NCI-H2196 (cell line): ENCODE data around the gene NET1.
A peak's percentile ranks its signal among the peaks of the same experiment; 100 is the strongest.
"Not testable (repeated sequence)": the region's sequence is repeated elsewhere in the genome, so short reads cannot be mapped to it uniquely, and the experiment has no call there.

Experiments used
- DNase-seq: peaks from one replicate; lab custom pipeline; 2025; ENCODE audit not compliant: unreplicated experiment; lab: John Stamatoyannopoulos, UW

The NET1 gene

DNA sequence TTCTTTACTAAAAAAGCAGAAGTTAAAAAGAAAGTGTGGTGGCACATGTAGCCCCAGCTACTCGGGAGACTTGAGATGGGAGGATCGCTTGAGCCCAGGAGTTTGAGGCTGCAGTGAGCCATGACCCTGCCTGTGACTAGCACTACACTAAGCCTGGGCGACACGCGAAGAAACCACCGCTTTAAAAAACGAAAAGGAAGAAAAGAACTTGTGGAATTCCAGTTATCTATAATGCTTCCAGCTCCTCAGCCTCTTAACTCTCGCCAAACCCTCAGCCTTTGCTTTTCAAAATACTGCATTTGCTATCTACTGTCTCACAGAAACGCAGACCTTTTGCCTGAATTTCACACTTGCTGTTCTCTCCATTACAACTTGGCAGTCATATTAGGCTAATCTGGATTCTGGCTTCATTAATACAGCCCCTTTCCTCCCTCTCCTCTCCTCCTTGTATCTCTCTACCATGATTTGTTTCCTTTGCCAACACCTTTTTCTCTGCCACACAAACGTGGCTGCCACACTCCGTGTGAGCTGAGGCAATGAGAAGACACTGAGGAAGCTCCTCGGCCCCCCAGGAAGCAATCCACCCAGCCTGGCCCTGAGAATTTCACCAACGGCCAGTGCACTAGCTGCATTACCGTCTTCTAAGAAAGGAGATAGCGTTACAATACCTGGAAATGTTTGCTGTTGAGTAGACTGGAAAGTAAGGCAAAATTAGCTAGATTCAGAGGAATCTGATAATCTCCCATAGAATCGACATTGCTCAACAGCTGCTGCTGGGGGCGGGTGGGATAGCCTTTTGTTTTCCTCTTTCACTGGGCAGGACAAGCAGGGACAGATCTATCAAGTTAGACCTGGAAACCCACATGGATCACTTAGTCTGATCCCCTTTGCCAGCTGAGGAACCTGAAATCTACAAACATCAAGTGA, 49.8 kb downstream of the NET1 start:
- no peak for DNase-seq

DNA sequence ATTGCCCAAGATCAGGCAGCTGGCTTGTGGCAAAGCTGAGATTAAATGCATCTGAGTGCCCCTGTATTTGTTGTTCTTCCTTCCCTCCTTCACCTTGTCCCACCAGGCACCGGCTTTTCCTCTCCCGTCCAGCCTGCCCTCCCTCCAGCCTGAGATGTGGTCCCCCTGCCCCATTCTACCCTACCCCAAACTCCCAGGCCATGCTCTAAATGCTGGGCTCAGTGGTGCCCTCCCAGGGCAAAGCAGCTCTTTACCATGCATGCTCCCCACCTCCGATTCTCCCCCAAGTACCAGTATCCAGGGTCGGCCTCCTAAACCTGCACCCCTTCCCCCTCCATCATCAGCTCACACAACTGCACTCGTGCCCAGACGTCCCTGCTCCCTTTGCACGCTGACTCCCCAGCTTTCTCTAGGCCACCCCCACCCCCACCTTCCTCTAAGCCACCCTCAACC, 50.5 kb downstream of the NET1 start:
- no peak for DNase-seq

DNA sequence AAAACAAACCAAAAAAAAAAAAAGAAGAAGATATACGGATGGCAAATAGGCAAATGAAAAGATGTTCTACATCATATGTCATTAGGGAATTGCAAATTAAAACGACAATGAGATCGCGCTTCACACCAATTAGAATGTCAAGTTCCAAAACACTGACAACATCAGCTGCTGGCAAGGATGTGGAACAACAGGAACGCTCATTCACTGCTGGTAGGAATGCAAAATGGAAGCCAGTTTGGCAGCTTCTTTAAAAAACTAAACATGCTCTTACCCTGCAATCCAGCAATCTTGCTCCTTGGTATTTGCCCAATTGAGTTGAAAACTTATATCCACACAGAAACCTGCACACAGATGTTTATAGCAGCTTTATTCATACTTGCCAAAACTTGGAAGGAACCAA, 52.2 kb downstream of the NET1 start:
- no peak for DNase-seq

DNA sequence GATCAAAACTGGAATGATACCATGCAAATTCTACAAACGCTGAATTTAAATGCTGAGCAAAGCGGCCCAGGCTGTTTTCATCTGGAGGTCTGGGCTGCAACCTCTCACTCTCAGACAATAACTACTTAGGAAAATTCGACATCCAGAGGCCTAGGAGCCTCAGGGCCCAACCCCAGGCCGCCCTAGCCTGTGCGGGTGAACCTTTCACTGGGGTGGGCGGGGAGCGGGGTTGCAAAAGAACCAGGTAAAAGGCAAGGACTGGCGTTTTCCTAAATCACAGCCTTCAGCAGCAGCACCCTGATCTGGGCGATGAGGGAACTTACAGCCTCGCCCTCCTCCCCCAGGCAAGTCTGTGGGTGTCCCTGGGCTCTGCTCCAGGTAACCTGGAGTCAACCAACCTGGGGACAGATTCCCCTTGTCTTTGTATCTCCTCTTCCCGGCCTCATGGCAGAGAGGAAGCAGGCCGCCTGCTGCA, 53.7 kb downstream of the NET1 start:
- no peak for DNase-seq

DNA sequence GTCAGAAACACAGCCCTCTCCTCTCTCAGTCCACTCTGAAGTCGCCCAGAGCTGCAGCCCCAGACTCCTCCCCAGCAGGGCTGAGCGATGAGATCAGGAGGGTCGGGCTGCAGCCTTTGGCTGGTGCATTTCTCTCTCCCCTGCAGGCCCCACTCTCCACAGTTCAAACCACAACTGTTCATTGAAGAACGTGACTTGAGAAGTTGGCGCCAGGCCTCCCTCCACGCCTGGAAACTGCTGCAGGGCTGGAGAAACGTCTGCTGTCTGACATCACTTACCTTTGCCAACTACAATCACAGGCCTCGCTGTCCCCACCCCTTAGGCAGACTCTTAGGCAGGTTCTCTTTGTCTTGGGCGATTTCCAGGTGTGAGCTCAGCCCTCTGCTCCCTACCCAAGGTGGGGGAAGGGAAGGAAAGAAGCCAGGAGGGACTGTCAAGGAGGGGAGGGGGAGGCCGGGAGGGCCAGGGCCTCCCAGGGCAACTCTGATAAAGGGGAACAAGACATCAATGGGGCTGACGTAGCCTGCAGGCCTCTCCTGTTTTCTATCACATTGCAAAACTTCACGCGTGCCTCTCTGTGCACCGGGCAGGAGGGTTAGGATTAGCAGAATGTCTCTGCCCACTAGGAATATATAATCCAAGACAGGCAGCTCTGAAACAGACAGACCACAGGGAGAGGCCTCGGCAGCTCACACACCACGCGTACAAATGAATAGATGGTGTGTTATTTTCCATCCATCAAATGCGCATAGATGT, 54.3 kb downstream of the NET1 start:
- DNase-seq: peak; percentile 78

DNA sequence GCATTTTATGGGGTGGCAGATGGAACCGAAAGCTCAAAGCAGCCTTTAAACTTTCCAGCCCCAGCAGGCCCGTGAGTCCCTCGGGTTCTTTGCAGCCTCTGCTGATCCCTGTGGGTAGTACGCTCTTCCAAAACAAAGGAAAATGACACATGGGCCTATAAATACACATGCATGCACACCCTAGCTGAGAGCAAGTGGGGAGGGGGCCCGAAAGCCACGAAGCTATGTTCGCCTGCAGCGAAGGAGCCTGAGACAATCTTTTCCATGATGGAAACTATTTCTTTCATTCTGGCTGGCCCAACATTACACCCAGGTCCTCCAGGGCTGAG, 54.8 kb downstream of the NET1 start:
- DNase-seq: no peak

DNA sequence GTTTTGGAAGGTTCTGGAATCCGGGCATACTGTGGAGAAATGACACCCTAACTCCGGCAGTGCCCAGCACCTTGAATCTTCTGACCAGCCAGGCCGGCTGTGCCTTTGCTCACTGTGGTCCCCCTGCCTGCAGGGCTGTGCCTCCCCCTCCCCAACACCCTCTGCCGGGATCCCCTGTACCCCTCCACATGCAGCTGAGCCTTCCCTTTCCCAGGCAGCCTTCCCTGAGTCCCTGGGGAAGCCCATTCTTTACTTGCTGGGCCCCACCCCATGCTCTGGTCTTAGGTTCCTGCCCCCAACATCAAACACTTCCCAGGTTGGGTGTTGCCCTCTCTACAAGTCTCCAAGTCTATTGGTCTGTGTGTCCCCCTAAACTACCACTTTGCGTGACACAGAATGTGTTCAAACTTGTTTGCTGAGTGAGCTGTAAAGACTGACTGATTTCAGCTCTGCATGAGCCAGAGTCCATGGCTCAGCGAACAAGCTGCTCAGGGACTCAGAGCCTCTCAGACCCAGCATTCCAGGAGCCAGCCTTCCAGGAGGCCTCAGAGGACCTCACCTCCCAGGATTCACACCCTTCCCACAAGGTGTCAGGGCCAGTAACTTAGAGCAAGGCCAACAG, 55.4 kb downstream of the NET1 start:
- no peak for DNase-seq

DNA sequence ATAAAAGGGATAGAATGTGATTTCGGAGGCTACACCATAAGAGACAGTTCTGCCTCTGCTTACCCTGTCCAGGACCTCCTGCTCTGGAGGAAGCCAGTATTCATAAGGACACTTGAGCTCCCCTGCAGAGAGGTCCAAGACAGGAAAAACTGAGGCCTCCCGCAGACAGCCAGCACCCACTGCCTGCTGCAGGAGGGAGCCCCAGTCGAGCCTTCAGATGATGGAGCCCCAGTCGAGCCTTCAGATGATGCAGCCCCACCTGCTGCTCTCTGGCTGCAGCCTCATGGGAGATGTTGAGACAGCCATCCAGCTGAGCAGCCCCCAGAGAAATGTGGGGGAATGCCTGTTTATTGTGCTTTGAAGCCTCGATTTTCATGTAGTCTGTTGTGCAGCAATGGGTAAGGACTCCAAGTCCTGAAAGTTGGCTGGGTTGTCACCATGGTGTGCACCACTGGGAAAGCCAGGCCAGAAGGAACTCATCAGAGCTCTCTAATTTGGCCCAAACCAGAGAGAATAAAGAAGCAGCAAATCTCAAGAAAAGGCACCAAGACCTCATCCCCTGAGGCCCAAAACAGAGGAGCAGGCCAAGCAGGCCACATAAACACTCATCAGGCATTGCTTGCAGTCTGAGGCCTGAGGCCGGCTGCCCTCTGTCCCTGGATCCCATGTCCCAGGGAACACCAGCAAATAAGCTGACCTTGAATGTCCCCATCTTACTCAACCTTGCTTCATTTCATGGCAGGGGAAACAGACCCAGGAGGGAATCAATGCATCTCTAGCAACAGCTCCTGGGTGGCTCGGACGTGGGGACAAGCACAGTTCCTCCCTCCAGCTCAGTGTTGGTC, 56.1 kb downstream of the NET1 start:
- DNase-seq: no peak

DNA sequence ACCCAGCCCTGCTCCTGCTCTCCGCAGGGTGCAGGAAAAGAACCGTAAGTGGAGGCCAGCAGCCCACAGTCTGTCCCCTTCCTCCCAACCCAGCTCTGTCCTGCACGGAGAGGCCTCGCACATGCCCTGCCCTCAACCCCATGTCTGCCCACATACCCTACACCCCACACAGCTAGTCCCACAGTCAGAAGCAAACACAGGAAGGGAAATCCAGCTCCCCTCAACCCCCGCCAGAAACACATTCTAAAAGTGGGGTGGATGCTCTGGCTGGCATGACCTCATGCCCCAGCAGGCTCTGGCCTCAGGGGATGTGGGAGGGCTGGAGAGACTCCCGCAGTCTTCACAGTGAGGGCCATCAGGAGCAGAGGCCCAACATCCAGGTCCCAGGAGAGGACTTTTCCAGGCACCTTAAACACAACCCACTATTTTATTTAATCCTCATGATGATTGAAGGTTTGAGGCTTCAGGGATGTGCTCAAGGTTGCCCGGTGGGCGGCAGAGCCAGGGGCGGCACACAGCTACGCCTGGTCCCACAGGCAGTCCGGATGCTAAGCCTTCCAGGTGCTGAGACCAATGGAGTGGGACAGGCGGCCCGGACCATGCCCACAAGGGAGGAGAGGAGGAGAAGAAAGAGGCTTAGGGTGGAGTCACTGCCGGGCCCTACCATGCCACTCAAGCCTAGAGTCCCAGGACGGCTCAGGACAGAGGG, 57.1 kb downstream of the NET1 start:
- no peak for DNase-seq

DNA sequence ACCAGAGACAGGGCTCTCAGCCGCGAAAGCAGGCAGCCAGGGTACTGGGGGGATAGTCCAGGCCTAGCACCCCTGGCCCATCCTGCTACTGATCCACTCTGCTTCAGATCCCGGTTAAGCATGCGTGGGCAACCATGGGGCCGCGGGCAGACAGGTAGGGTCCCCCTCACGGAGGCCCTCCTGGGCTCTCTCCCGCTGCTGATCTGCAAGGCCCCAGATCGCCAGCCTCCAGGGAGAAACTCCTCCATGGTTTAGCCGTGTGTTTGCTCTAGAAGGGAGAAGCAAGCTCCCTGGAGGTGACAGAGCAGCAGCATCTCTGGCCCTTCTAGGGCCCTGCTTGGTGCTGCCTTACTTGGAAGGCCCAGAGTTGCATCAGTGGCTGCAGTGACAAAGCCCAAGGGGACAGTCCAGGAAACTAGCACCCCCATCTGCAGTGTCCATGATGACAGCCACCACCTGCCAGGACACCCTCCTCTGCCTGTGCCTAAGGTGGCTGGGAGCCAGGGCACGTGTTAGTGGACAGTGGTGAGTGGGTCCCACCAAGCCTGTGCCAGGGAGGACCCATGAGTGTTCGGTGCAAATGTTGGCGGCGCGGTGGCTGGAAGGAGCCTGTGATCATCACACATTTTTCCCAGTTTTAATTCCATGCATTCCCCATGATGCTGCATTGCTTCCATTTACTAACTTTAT, 57.9 kb downstream of the NET1 start:
- no peak for DNase-seq

DNA sequence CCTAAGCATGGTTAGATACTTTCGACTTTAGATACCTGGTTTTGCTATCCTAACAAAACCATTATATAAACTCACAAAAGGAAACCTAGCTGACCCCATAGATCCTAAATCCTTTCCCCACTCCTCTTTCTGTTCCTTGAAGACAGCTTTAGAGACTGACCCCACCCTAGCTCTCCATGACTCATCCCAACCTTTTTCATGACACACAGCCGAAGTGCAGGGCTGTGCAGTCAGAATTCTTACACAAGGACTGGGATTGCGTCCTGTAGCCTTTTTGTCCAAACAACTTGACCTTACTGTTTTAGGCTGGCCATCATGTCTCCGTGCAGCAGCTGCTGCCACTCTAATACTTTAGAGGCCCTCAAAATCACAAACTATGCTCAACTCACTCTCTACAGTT, 62.3 kb downstream of the NET1 start:
- not testable (repeated sequence) for DNase-seq

DNA sequence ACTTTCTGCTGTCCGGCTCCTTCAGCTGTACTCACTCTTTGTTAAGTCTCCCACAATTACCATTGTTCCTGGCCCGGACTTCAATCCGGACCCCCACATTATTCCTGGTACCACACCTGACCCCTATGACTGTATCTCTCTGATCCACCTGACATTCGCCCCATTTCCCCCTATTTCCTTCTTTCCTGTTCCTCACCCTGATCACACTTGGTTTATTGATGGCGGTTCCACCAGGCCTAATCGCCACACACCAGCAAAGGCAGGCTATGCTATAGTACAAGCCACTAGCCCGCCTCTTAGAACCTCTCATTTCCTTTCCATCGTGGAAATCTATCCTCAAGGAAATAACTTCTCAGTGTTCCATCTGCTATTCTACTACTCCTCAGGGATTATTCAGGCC, 62.7 kb downstream of the NET1 start:
- not testable (repeated sequence) for DNase-seq

DNA sequence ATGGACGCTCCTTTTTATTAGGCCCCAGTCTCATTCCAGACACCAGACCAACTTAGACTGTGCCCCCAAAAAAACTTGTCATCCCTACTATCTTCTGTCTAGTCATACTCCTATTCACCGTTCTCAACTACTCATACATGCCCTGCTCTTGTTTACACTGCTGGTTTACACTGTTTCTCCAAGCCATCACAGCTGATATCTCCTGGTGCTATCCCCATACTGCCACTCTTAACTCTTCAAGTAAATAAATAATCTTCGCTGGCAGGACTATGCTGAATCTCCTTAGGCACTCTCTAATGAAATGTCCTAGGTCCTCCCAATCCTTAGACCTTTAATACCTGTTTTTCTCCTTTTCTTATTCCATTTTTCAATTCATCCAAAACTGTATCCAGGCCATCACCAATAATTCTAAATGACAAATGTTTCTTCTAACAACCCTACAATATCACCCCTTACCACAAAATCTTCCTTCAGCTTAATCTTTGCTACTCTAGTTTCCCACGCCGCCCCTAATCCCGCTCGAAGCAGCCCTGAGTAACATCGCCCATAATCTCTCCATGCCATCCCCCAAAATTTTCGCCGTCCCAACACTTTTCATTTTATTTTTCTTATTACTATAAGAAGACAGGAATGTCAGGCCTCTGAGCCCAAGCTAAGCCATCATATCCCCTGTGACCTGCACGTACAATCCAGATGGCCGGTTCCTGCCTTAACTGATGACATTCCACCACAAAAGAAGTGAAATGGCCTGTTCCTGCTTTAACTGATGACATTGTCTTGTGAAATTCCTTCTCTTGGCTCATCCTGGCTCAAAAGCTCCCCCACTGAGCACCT, 63.8 kb downstream of the NET1 start:
- not testable (repeated sequence) for DNase-seq

DNA sequence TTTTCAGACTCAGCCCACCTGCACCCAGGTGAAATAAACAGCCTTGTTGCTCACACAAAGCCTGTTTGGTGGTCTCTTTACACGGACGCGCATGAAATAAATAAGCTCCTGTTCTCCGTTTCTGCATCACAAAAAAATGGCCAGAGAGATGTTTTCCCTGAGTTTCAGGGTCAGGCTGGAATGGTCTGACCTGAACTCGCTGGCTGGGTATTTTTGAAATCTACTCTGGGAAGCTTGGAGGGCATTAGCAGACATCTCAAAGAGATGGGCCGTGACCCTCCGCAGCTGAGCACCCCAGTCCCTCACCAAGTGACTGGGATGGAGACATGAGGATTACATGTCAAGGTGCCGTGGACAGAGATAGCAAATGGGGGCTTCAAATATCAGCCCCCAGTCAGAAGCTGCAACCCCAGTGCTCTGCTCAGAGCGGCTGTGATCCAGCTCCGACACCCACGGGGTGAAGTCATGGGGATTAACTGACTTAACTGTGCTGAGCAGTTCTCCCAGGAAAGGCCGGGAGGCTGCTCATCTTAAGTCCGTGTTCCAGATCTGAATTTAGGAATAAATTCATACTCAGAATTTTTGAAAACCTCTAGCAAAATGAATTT, 64.7 kb downstream of the NET1 start:
- DNase-seq: no peak

DNA sequence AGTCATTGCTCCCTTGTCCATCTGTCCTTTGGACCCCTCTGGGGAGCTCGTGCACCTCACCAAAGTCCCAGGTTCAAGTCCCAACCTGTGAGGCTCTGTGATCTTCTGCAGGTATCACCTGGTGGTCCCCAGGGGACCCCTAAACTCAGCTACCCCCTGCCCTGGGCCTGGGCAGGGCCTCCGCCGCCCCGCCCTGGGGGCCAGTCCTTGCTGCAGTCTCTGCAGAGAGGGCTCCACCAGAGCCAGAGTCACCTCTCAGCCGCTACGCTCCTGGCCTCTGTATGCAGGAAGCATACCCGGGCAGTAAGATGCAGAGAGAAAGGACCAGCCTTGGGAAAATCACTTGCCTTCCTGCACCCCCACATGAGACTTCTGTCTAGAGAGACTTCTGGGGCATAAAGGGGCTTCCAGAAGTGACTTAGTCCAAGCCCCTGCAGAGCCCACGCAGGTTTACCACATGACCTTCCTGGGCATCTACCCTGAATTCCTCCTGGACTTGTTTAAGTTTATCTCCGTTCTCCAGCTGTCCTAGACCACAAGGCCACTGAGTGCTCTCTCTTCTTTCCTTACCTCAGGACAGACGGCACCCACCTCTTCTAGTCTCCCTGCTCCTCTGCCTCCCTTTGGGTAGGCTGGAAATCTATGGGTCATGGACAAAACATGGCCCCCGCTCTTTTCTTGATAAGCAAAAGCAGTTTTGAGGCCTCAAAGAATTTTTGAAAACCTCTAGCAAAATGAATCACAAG, 65.8 kb downstream of the NET1 start:
- DNase-seq: no peak

DNA sequence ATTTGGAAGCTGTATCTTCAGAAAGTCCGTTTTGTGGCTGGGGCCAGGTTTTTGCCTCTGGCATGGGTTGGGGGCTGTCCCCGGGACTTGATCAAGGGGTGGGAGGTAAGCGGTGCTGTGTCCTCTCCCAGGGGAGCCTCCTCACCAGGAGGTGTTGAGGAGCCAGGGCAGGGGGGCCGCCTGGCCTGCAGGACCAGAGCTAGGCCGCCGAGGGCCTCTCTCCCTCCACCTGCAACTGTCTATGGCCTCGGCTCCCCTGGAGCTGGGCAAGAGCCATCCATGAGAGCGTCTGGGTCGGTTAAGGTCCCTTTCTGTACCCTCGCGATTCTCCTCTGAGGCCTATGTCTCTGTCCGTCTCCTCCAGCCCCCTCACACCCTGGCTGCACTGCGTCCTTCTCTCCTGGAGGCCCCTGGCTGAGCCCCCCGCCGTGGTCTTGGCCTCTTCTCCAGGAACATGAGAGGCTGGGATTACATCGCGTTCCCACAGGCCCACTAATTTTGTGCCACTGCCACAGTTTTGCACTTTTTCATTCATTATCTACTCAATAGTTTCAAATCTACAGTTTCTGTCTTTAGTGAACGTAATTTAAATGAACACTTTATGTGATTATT, 66.4 kb downstream of the NET1 start:
- DNase-seq: no peak

DNA sequence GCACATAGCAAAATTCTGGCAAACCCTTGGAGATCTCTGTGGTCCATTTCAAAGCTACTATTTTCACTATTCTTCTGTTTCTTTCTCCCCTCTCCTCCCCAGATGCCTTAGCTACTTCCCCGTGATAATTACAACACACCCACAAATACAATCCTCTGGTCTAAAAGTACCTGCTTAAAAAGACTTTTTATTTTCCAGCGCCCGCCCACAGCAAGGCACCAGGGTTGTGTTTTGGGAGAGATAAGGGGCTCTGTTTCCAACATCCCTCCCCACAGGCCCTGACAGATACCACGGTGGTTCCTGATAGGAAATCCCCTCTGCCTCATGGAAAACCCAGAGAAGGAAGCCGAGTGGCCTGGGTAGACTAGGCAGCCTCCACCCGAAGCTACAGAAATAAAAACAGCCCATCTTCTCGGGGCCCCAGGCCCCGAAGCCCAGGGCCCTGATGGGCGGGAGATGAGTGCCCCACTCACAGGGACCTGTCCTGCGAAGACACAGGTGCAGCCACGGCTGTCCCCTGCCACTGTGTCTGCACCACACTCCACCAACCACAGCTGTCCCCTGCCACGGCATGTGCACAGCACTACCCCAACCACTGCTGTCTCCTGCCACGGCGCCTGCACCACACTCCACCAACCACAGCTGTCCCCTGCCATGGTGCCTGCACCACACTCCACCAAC, 67.3 kb downstream of the NET1 start:
- DNase-seq: no peak
